HEK293 (cell line): ENCODE results near the gene ANKRD6.

ENCODE experiments used
- CTCF ChIP-seq: fragments of 450-650 bp; formaldehyde crosslinking; IDR thresholded peaks from 2 replicates; pipeline ENCODE4 v1.5.1; 2016; ENCODE audit warnings: missing biosample characterization, missing genetic modification characterization
- PRDM10 ChIP-seq: fragments of 450-650 bp; formaldehyde crosslinking; IDR thresholded peaks from 2 replicates; pipeline ENCODE4 v1.5.1; 2016; ENCODE audit warnings: missing biosample characterization, missing genetic modification characterization
- ZNF18 ChIP-seq: fragments of 450-650 bp; formaldehyde crosslinking; IDR thresholded peaks from 2 replicates; pipeline ENCODE4 v1.5.1; 2016; ENCODE audit warnings: missing biosample characterization, missing genetic modification characterization
- ZNF639 ChIP-seq: fragments of 450-650 bp; formaldehyde crosslinking; IDR thresholded peaks from 2 replicates; pipeline ENCODE4 v1.5.1; 2016; ENCODE audit warnings: missing biosample characterization, missing genetic modification characterization

- TF ChIP-seq PRDM10 (tag by site-specific recombination) (no peak), ZNF18 (tag by site-specific recombination) (no peak), CTCF (no peak), ZNF639 (no peak)
Measured at GRCh38 chr6:89462503-89462902, 29.6 kb downstream of the ANKRD6 start.
